CD4-positive, alpha-beta T cell treated with Interferon alpha-2 for 1 hour (primary cell): ENCODE results near the gene NINJ2.
"Not testable (repeated sequence)": the region's sequence is repeated elsewhere in the genome, so short reads cannot be mapped to it uniquely, and the experiment has no call there.

Experiments
- DNase-seq, 2 donors: peaks; one replicate each; pipeline ENCODE4 v3.0.0-alpha.2; 2020 to 2022

NINJ2 gene

GRCh38 chr12:669576-669945 is 6.3 kb upstream of the NINJ2 start:
- no peak for DNase-seq

- DNase-seq = no peak
Measured at GRCh38 chr12:668090-668481, 4.8 kb upstream of the NINJ2 start.

- DNase-seq = peak in 1 of 2 donors; percentile 48
Measured at GRCh38 chr12:666766-667308, 3.6 kb upstream of the NINJ2 start.

GRCh38 chr12:666066-666465 is 2.8 kb upstream of the NINJ2 start:
- DNase-seq = no peak

- no peak for DNase-seq
Measured at GRCh38 chr12:664779-665092, 1.5 kb upstream of the NINJ2 start.

- no peak for DNase-seq
Measured at GRCh38 chr12:664075-664778, 982 bp upstream of the NINJ2 start.

GRCh38 chr12:662566-663292 is 516 bp downstream of the NINJ2 start:
- DNase-seq = no peak

- no peak for DNase-seq
Measured at GRCh38 chr12:661720-662486, 1.3 kb downstream of the NINJ2 start.

GRCh38 chr12:659090-659683 is 4.1 kb downstream of the NINJ2 start:
- no peak for DNase-seq

GRCh38 chr12:650983-651382 is 12.3 kb downstream of the NINJ2 start:
- DNase-seq = no peak

- DNase-seq = no peak
Measured at GRCh38 chr12:647385-648085, 15.7 kb downstream of the NINJ2 start.

- no peak for DNase-seq
Measured at GRCh38 chr12:646442-647384, 16.5 kb downstream of the NINJ2 start.

- no peak for DNase-seq
Measured at GRCh38 chr12:645563-646071, 17.6 kb downstream of the NINJ2 start.

- no peak for DNase-seq
Measured at GRCh38 chr12:644818-645552, 18.3 kb downstream of the NINJ2 start.

- DNase-seq = no peak
Measured at GRCh38 chr12:644303-644639, 19.0 kb downstream of the NINJ2 start.

- DNase-seq = peak in 1 of 2 donors; percentile 31
Measured at GRCh38 chr12:643475-644302, 19.6 kb downstream of the NINJ2 start.

GRCh38 chr12:642633-643474 is 20.4 kb downstream of the NINJ2 start:
- DNase-seq = peak; percentile 66 to 82

- not testable (repeated sequence) for DNase-seq
Measured at GRCh38 chr12:641321-641720, 21.9 kb downstream of the NINJ2 start.

- no peak for DNase-seq
Measured at GRCh38 chr12:640773-641172, 22.5 kb downstream of the NINJ2 start.
